Uterus (tissue), 2 donors: Measurements from ENCODE around the gene OR2L2.

Source experiments
- CTCF ChIP-seq, 4 experiments: fragments of 200-600 bp in 2 of 4; fragments of 450-650 bp in 2 of 4; sonication (generic) in 2 of 4; IDR thresholded peaks; one replicate each; pipeline ENCODE4 v1.5.1; 2016 to 2019; ENCODE audit warnings: antibody characterized with exemption in 4 of 4, mild to moderate bottlenecking in 2 of 4, moderate library complexity in 1 of 4
- POLR2A ChIP-seq, 2 donors: fragments of 450-650 bp; IDR thresholded peaks; one replicate each; pipeline ENCODE4 v1.6.1; 2016; ENCODE audit warnings: antibody characterized with exemption in 2 of 2, mild to moderate bottlenecking in 1 of 2, moderate library complexity in 1 of 2

GRCh38 chr1:248045209-248045608 lies 15.3 kb downstream of the OR2L2 start:
- TF ChIP-seq POLR2A (IDR thresholded peaks at IDR 0.05) = no peak
- TF ChIP-seq CTCF (IDR thresholded peaks at IDR 0.05) = no peak
